HEK293 (cell line): ENCODE results near the gene SHC3.

Experiments used
- CTCF ChIA-PET: fragments of 350-600 bp; formaldehyde crosslinking; extraction: SDS; loops from one replicate; lab custom pipeline; 2021; ENCODE audit warnings: antibody characterized with exemption; lab: Yijun Ruan, JAX
- POLR2A ChIA-PET: fragments of 300-600 bp; formaldehyde crosslinking; extraction: SDS; loops from one replicate; lab custom pipeline; 2020; ENCODE audit warnings: antibody characterized with exemption, inconsistent platforms; lab: Yijun Ruan, JAX
- H3K27ac ChIP-seq: fragments of 200-500 bp; sonication (Bioruptor generic); 2 replicates; pipeline ENCODE4 v1.5.1; 2014; ENCODE audit warnings: low read depth, low read length, control low read depth, inconsistent platforms; ENCODE audit errors: extremely low read depth
- H3K36me3 ChIP-seq, 2 experiments: fragments of 200-500 bp in 1 of 2; sonication (Bioruptor generic) in 1 of 2; 1 replicate in 1 of 2; 2 replicates in 1 of 2; pipeline ENCODE4 v1.5.1; 2014 to 2017; ENCODE audit warnings: inconsistent platforms in 2 of 2, low read length in 2 of 2; ENCODE audit not compliant: control insufficient read depth in 2 of 2, insufficient read depth in 1 of 2
- H3K4me1 ChIP-seq: fragments of 200-500 bp; sonication (Bioruptor generic); 2 replicates; pipeline ENCODE4 v1.5.1; 2014; ENCODE audit warnings: mild to moderate bottlenecking, low read length, inconsistent platforms; ENCODE audit not compliant: control insufficient read depth, insufficient read depth
- H3K4me3 ChIP-seq: 2 replicates; pipeline ENCODE4 v1.5.1; 2011; ENCODE audit warnings: low read depth, mild to moderate bottlenecking, control low read depth, low read length, moderate library complexity
- H3K9me3 ChIP-seq: fragments of 200-500 bp; sonication (Bioruptor generic); 2 replicates; pipeline ENCODE4 v1.5.1; 2014; ENCODE audit warnings: low read depth, low read length, inconsistent platforms; ENCODE audit not compliant: control insufficient read depth, insufficient read depth
- GFI1B ChIP-seq: fragments of 450-650 bp; formaldehyde crosslinking; IDR thresholded peaks from 2 replicates; pipeline ENCODE4 v1.5.1; 2016; ENCODE audit warnings: missing biosample characterization, missing genetic modification characterization
- GLI4 ChIP-seq: fragments of 450-650 bp; formaldehyde crosslinking; IDR thresholded peaks from 2 replicates; pipeline ENCODE4 v1.5.1; 2016; ENCODE audit warnings: missing biosample characterization, missing genetic modification characterization
- HOXC10 ChIP-seq: sonication (generic); formaldehyde crosslinking; IDR thresholded peaks from 2 replicates; pipeline ENCODE4 v1.8.1; 2023; ENCODE audit warnings: mild to moderate bottlenecking, missing genetic modification reagents
- TSHZ1 ChIP-seq: fragments of 450-650 bp; formaldehyde crosslinking; IDR thresholded peaks from 2 replicates; pipeline ENCODE4 v1.5.1; 2016; ENCODE audit warnings: missing biosample characterization, missing genetic modification characterization, borderline replicate concordance
- ZNF214 ChIP-seq: fragments of 450-650 bp; formaldehyde crosslinking; IDR thresholded peaks from 2 replicates; pipeline ENCODE4 v1.5.1; 2017; ENCODE audit warnings: missing biosample characterization, mild to moderate bottlenecking, missing genetic modification characterization, borderline replicate concordance
- ZNF274 ChIP-seq, 2 experiments: fragments of 200-500 bp in 1 of 2; fragments of 450-650 bp in 1 of 2; sonication (Bioruptor generic) in 1 of 2; formaldehyde crosslinking in 1 of 2; IDR thresholded peaks; 2 replicates each; pipeline versions ENCODE4 v1.5.1 to v1.6.1; 2014 to 2016; ENCODE audit warnings: borderline replicate concordance in 1 of 2, inconsistent platforms in 1 of 2, low read length in 1 of 2, missing biosample characterization in 1 of 2, missing genetic modification characterization in 1 of 2
- ZNF335 ChIP-seq: fragments of 450-650 bp; formaldehyde crosslinking; conservative IDR thresholded peaks from 2 replicates; pipeline ENCODE4 v1.5.1; 2016; ENCODE audit warnings: missing biosample characterization, missing genetic modification characterization
- ZNF394 ChIP-seq: fragments of 450-650 bp; formaldehyde crosslinking; IDR thresholded peaks from 2 replicates; pipeline ENCODE4 v1.5.1; 2016; ENCODE audit warnings: missing biosample characterization, missing genetic modification characterization, mild to moderate bottlenecking, moderate library complexity, borderline replicate concordance
- ZNF768 ChIP-seq: fragments of 450-650 bp; formaldehyde crosslinking; IDR thresholded peaks from 2 replicates; pipeline ENCODE4 v1.5.1; 2018; ENCODE audit warnings: missing biosample characterization, mild to moderate bottlenecking, missing genetic modification characterization
- ZNF792 ChIP-seq: fragments of 450-650 bp; formaldehyde crosslinking; IDR thresholded peaks from 2 replicates; pipeline ENCODE4 v1.5.1; 2016; ENCODE audit warnings: missing biosample characterization, missing genetic modification characterization
- ZSCAN16 ChIP-seq: fragments of 450-650 bp; formaldehyde crosslinking; IDR thresholded peaks from 2 replicates; pipeline ENCODE4 v1.5.1; 2016; ENCODE audit warnings: missing biosample characterization, missing genetic modification characterization

Gene SHC3

GRCh38 chr9:88996046-88996920 is 182.3 kb downstream of the SHC3 start (continued):
- no peak for TF ChIP-seq GLI4 (tag by site-specific recombination)
- no peak for TF ChIP-seq ZNF274 (IDR thresholded peaks at IDR 0.05; ENCODE audit: low read length)
- no peak for TF ChIP-seq ZNF274 (tag by site-specific recombination; IDR thresholded peaks at IDR 0.05; ENCODE audit: borderline replicate concordance)
- TF ChIP-seq, all 188 proteins: peak for 0

- Histone ChIP-seq H3K36me3 (peaks cover 0 to 15% of the 10 kb centered on the region in 2 experiments; a peak in 1 of 3 replicates), H3K9me3 (no peaks in the 10 kb centered on the region), H3K4me3 (no peak overlapping the region), H3K27ac (no peak overlapping the region), H3K4me1 (peaks cover 5% of the 10 kb centered on the region; the same call in 1 of the 2 replicates)
- no peak for TF ChIP-seq ZNF768 (tag by site-specific recombination)
- ChIA-PET POLR2A (interaction anchor here (0.6 kb wide), 1 partner anchor 15 kb away, joined by 3 read pairs; no protein-coding TSS in a partner anchor), CTCF (interaction anchor here (0.5 kb wide), 1 partner anchor 116 kb away, joined by 4 read pairs; no protein-coding TSS in a partner anchor)
Observed at GRCh38 chr9:88995627-88996026, 183.0 kb downstream of the SHC3 start.

- TF ChIP-seq ZNF394 (tag by site-specific recombination) (no peak), ZNF792 (tag by site-specific recombination) (no peak), GFI1B (tag by site-specific recombination) (no peak), HOXC10 (no peak), ZNF335 (tag by site-specific recombination) (no peak), ZSCAN16 (tag by site-specific recombination) (no peak)
- ChIA-PET POLR2A (interaction anchor here (0.6 kb wide), 1 partner anchor 15 kb away, joined by 3 read pairs; no protein-coding TSS in a partner anchor), CTCF (interaction anchor here (0.5 kb wide), 1 partner anchor 116 kb away, joined by 4 read pairs; no protein-coding TSS in a partner anchor)
- H3K9me3 ChIP-seq: no peaks in the 10 kb centered on the region
- H3K27ac ChIP-seq: no peak overlapping the region
- peaks cover 0 to 15% of the 10 kb centered on the region in 2 experiments; a peak in 1 of 3 replicates for H3K36me3 ChIP-seq
- no peak overlapping the region for H3K4me3 ChIP-seq
- H3K4me1 ChIP-seq: peaks cover 5% of the 10 kb centered on the region; the same call in 1 of the 2 replicates
Observed at GRCh38 chr9:88995200-88995577, 183.4 kb downstream of the SHC3 start.

GRCh38 chr9:88994469-88995199 is 184.0 kb downstream of the SHC3 start:
- no peak overlapping the region for H3K4me3 ChIP-seq
- POLR2A ChIA-PET: no interaction called here
- peaks cover 5% of the 10 kb centered on the region; the same call in 1 of the 2 replicates for H3K4me1 ChIP-seq
- no peak overlapping the region for H3K27ac ChIP-seq
- no peaks in the 10 kb centered on the region for H3K9me3 ChIP-seq
- TF ChIP-seq ZNF214 (no peak), ZSCAN16 (tag by site-specific recombination) (no peak), TSHZ1 (tag by site-specific recombination) (no peak)
- H3K36me3 ChIP-seq: peaks cover 0 to 15% of the 10 kb centered on the region in 2 experiments; a peak in 1 of 3 replicates
- CTCF ChIA-PET: no interaction called here
